ENCODE results near the gene SORCS3. TPM values are rescaled to one million over a fixed set of nuclear protein-coding genes. Genes with fewer than 3 reads are reported as not detected.

Gene SORCS3
- total and polyA plus RNA-seq, 10 of the 15 experiments (the other 5 are each of a cell fraction or from before 2014, with no cell fraction given) = 0.01 to 0.04 (median 0.02) TPM; not detected in 7

DNA sequence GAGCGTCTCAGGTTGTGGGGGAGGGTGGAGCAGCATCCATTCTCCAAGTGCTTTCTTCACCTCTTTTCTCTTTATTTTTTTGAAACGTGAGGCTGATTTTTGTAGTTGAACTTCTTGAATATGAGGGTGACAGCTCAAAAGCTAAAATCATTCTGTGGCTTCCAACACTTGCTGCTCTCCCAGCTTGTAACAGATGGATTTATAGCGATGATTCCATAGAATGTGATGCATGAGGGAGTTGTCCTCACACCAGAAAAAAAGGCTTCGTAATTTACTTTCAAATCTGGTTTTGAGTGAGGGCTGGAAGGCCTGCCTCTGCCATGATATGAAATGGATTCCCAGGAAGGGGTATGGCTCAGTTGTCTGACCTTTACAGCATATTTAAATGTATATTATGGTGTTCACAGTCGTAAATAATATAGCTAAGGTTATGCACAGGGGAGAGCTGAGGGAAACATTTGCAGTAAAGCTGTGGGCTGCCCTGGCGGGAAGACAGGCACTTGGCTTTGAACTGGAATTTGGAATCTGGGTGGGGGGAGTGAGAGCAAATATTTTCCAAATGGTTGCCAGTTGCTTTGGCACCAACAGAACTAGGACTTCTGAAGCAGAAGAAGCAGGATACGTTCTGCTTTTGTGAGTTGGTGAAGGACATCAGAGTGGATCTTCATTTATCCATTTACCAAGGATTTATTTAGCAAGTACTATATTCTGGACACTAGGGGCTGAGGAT, 166.7 kb downstream of the SORCS3 start:
- Histone ChIP-seq H3K36me3 (ENCODE audit: control insufficient read depth in 2 of 2, insufficient read depth in 2 of 2, low read length in 1 of 2) (no peaks in the 10 kb centered on the region), H3K27ac (ENCODE audit: control insufficient read depth, insufficient read depth) (no peak overlapping the region), H3K4me3 (no peak overlapping the region), H3K79me2 (ENCODE audit: control insufficient read depth, insufficient read depth, low read length) (no peaks in the 10 kb centered on the region), H3K27me3 (replicated peaks in 1 of 2; ENCODE audit: control insufficient read depth in 2 of 2, insufficient read depth in 2 of 2, low read length in 1 of 2) (no peaks in the 10 kb centered on the region), H3K9me3 (replicated peaks; ENCODE audit: control insufficient read depth, insufficient read depth, low read length) (peaks cover 2% of the 10 kb centered on the region; the same call in 1 of the 3 replicates), H3K4me2 (ENCODE audit: control insufficient read depth, insufficient read depth) (no peak overlapping the region), H4K20me1 (ENCODE audit: control insufficient read depth, insufficient read depth) (no peaks in the 10 kb centered on the region), H2AFZ (ENCODE audit: control insufficient read depth, low read depth, low read length) (no peak overlapping the region), H3K4me1 (ENCODE audit: control insufficient read depth, insufficient read depth, low read length) (peaks cover 2% of the 10 kb centered on the region), H3K9ac (ENCODE audit: control insufficient read depth, insufficient read depth, low read length) (no peak overlapping the region)
- CTCF ChIA-PET = no interaction called here
- intact Hi-C loops (cut with micrococcal nuclease; ENCODE audit: unreplicated experiment) = loop anchor here (2.0 kb wide), 1 partner anchor 121 kb away; no protein-coding TSS in a partner anchor
- no TSS peak for BruUV-seq (replicated peaks)
- ATAC-seq = no peak
- WGBS (ENCODE audit: insufficient coverage, insufficient replicate concordance, low lambda C conversion rate, missing lambda C conversion rate) = 22% methylated on average over 7 of the region's 7 CpGs
- DNase-seq (ENCODE audit: low read depth, low spot score) = no peak
- TF ChIP-seq MEF2B (IDR thresholded peaks at IDR 0.05; ENCODE audit: partially characterized antibody, poor library complexity, severe bottlenecking) = no peak
- TF ChIP-seq, protein P1, sequence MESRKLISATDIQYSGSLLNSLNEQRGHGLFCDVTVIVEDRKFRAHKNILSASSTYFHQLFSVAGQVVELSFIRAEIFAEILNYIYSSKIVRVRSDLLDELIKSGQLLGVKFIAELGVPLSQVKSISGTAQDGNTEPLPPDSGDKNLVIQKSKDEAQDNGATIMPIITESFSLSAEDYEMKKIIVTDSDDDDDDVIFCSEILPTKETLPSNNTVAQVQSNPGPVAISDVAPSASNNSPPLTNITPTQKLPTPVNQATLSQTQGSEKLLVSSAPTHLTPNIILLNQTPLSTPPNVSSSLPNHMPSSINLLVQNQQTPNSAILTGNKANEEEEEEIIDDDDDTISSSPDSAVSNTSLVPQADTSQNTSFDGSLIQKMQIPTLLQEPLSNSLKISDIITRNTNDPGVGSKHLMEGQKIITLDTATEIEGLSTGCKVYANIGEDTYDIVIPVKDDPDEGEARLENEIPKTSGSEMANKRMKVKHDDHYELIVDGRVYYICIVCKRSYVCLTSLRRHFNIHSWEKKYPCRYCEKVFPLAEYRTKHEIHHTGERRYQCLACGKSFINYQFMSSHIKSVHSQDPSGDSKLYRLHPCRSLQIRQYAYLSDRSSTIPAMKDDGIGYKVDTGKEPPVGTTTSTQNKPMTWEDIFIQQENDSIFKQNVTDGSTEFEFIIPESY (IDR thresholded peaks at IDR 0.05) = no peak
- no peak for TF ChIP-seq ZBTB11 (CRISPR knock-in tag; IDR thresholded peaks at IDR 0.05)
- no peak for TF ChIP-seq ETV6 (conservative IDR thresholded peaks at IDR 0.05 in 1 of 2, IDR thresholded peaks at IDR 0.05 in 1 of 2; ENCODE audit: borderline replicate concordance in 1 of 2, low read depth in 1 of 2)
- no peak for TF ChIP-seq MTA3 (IDR thresholded peaks at IDR 0.05; ENCODE audit: borderline replicate concordance, low read length)
- no peak for TF ChIP-seq FOXM1 (IDR thresholded peaks at IDR 0.05; ENCODE audit: low read depth, low read length)
- no peak for TF ChIP-seq SMARCA5 (IDR thresholded peaks at IDR 0.05)
- no peak for TF ChIP-seq TCF7 (IDR thresholded peaks at IDR 0.05; ENCODE audit: borderline replicate concordance)
- no peak for TF ChIP-seq ZNF217 (IDR thresholded peaks at IDR 0.05)
- TF ChIP-seq IKZF2 (IDR thresholded peaks at IDR 0.05) = no peak
- TF ChIP-seq USF1 (IDR thresholded peaks at IDR 0.05; ENCODE audit: borderline replicate concordance, extremely low read length, insufficient read depth, low read depth, low read length) = no peak
- TF ChIP-seq ZNF274 (IDR thresholded peaks at IDR 0.05; ENCODE audit: insufficient read depth, insufficient read length) = no peak
- no peak for TF ChIP-seq RB1 (IDR thresholded peaks at IDR 0.05; ENCODE audit: borderline replicate concordance)
- TF ChIP-seq, protein P2, sequence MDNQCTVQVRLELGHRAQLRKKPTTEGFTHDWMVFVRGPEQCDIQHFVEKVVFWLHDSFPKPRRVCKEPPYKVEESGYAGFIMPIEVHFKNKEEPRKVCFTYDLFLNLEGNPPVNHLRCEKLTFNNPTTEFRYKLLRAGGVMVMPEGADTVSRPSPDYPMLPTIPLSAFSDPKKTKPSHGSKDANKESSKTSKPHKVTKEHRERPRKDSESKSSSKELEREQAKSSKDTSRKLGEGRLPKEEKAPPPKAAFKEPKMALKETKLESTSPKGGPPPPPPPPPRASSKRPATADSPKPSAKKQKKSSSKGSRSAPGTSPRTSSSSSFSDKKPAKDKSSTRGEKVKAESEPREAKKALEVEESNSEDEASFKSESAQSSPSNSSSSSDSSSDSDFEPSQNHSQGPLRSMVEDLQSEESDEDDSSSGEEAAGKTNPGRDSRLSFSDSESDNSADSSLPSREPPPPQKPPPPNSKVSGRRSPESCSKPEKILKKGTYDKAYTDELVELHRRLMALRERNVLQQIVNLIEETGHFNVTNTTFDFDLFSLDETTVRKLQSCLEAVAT (IDR thresholded peaks at IDR 0.05) = no peak
- no peak for TF ChIP-seq SMAD5 (IDR thresholded peaks at IDR 0.05; ENCODE audit: low read depth)
- no peak for TF ChIP-seq GABPA (IDR thresholded peaks at IDR 0.05; ENCODE audit: low read depth)
- no peak for TF ChIP-seq HDAC2 (IDR thresholded peaks at IDR 0.05)
- in situ Hi-C loops (cut with MboI) = no loop called here
- RAD21 ChIA-PET (ENCODE audit: unreplicated experiment) = no interaction called here
- POLR2A ChIA-PET = no interaction called here
- FAIRE-seq = no peak
- SMC1A ChIA-PET (ENCODE audit: uncharacterized antibody, unreplicated experiment) = no interaction called here

All from GM12878 (cell line).